GM19351 (cell line): Measurements from ENCODE around the gene ANO1.
"Not testable (repeated sequence)": the region's sequence is repeated elsewhere in the genome, so short reads cannot be mapped to it uniquely, and the experiment has no call there.

Experiments
- ATAC-seq: cut with Tn5 transposase; IDR thresholded peaks from one replicate; pipeline ENCODE4 v1.9.1; 2021; ENCODE audit warnings: mild to moderate bottlenecking, moderate library complexity; ENCODE audit not compliant: unreplicated experiment

ANO1 gene

GRCh38 chr11:70078095-70078780, at the start of gene ANO1:
ANO1 (plus strand) TSS chr11:70078317; CDS start chr11:70078607, 290 bp downstream.
- ATAC-seq: no peak

- no peak for ATAC-seq
Observed at GRCh38 chr11:70029115-70029860, 48.8 kb upstream of the ANO1 start.

DNA sequence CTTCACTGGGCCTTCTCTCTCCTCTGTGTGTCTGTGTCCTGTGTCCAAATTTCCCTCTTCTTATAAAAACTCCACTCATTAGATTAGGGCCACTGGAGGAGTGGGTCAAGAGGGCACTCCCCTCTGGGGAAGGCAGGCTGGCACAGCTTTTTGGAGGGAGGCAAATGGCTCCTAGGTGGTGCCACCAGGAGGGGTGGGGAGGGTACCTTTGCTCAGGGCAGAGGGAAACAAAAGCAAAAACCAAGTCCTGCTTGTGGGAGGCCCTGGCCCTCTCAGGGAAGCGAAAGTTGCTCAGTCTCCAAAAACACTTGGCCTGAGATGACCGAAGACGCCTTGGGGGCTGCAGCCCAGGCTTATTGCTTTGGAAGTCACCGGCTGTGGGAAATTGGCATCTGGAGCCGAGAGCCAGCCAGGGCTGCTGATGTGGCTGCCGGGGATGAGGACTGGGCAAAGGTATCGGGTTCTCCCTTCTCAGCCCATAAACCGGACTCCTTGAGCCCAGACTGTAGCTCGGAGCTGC, 48.2 kb upstream of the ANO1 start:
- no peak for ATAC-seq

DNA sequence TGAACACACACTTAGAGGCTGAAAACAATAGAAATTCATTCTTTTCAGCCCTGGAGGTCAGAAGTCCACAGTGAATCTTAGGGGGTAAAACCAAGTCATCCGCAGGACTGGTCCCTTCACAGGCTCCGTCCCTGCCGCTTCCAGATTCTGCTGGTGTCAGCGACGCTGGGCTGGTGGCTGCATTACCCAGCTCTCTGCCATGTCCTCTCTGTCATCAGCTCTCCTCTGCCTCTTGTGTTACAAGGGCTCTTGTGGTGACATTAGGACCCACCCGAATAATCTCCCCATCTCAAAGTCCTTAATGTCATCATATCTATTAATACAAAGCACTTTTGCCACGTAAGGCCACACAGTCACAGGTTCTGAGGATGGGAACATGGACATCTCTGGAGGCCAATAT, 47.7 kb upstream of the ANO1 start:
- no peak for ATAC-seq

DNA sequence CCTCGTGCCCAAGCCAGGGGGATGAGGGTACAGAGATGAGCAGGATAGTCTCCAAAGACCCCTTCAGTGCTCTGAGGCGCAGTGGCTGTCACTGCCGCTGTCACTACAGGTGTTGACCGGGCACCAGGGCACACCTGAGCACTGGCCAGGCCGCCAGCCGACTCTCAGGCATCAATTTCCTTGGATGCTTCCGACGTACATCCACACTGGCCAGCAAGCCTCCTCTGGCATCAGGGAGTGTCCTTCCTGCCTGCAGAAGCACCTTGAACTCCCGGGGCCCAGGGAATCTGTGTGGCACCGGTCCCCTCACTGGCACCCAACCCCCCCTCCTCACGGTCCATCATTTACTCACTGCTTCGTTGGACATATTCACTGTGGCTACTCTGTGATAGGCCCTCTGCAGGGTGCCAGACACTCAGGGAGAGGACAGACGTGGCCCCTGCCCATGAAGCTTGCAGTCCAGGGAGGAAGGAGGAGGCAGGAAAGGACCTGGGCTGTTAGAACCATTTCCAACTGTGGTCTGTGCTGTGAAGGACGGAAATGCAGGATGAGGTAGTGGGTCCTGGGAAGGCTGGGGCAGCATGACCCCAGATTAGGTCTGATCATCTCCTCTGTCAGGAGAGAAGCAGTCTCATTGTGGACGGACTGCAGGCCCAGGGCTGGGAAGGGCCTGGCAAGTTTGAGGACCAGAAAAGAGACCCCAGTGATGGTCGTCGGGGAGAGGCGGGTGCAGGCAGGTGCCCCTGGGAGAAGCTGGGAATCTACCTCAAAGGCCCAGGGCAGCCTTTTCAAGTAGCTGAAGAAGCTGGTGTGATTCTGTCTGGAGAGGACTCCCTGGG, 46.3 kb upstream of the ANO1 start:
- ATAC-seq: no peak

- no peak for ATAC-seq
Observed at GRCh38 chr11:70032470-70032795, 45.7 kb upstream of the ANO1 start.

DNA sequence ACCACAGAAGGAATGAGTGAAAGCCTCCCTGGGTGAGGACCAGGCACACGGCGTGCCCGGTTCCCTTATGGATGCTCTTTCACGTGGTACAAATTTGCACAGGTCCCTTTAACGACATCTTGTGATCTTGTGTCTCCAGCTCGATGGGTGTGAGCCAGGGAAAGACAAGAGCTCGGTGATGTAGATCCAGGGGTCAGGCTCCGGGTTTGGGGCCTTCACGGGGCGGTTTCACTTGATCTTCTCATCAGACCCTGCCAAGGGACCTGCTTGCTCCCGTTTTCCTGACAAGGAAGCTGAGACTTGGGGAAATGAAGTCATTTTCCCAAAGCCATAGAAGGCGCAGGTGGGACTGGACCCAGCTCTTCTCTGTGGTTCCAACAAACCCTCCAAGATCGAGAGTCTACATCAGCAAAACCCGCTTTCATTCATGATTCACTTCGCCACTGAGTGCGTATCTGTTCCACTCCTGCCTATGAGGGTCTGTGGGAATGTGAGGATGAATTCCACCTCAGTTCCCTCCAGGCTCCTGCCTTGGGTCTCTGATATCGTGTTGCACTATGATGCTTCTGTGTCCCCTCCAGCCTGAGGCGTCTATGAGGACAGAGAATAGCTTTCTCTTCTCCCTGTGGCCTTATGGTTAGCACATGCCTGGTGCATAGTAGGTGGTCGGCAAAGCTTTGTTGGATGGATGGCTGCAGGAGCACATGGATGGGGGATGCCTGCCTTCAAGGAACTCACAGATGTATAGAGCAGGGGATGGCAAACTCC, 45.0 kb upstream of the ANO1 start:
- no peak for ATAC-seq

- no peak for ATAC-seq
Observed at GRCh38 chr11:70033711-70034070, 44.4 kb upstream of the ANO1 start.

GRCh38 chr11:70034740-70035365, 43.3 kb upstream of the ANO1 start:
- ATAC-seq: no peak

DNA sequence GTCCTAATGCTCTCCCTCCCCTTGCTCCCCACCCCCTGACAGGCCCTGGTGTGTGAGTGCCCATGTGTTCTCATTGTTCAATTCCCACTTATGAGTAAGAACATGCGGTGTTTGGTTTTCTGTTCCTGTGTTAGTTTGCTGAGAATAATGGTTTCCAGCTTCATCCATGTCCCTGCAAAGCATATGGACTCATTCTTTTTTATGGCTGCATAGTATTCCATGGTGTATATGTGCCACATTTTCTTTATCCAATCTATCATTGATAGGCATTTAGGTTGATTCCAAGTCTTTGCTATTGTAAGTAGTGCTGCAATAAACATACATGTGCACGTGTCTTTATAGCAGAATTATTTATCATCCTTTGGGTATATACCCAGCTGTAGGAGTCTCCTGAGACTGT, 42.5 kb upstream of the ANO1 start:
- not testable (repeated sequence) for ATAC-seq

- ATAC-seq: no peak
Observed at GRCh38 chr11:70036971-70037882, 40.9 kb upstream of the ANO1 start.

DNA sequence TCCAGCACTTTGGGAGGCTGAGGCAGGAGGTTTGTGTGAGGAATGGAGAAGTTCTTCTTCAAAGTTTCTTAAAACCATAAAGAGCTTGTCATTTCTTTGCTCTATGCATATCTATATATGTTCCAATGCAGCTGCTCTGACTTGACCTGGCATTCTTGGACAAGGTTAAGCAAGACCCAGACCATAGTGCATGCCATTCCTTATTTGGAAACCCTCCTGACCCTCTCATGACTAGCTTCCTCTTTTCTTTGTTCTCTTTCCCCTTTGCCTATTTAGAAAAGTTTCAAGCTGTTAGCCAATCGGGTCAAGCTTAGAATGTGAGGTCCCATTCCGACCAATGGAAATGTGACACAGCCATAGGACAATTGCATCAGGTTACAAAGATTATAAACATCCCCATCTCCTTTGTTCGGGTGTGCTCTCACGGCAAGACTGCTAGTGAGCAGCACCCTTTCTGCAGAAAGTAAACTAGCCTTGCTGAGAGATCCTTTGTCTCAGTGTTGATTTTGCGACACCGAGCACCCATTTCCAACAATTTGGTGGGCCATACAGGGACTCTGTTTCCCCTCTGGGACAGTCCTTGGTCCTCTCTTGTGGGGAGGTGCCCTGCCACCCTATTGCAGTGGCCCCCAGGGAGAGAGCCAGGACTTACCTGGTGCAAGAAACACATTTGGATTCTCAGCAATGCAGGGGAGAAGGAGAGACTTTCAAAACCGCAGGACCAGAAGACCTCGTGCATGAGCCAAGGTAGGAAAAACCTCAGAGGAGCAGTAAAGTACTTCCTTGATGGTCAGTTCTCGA, 39.9 kb upstream of the ANO1 start:
- no peak for ATAC-seq

DNA sequence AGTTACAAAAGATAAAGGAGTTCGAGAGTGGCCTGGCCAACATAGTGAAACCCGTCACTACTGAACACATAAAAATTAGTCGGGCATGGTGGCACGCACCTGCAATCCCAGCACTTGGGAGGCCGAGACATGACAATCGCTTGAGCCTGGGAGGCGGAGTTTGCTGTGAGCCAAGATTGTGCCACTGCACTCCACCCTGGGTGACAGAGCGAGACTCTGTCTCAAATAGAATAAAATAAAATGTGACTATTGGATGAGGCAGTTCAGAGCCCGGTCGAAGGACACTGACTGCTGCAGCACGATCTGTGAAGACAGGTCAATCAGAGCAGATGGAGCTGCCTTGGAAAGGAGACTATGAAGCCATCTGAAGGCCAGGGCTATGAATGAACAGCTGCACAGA, 37.7 kb upstream of the ANO1 start:
- ATAC-seq: no peak

GRCh38 chr11:70040869-70041501, 37.1 kb upstream of the ANO1 start:
- no peak for ATAC-seq

- no peak for ATAC-seq
Observed at GRCh38 chr11:70043482-70043881, 34.6 kb upstream of the ANO1 start.

- ATAC-seq: no peak
Observed at GRCh38 chr11:70046089-70046488, 32.0 kb upstream of the ANO1 start.

DNA sequence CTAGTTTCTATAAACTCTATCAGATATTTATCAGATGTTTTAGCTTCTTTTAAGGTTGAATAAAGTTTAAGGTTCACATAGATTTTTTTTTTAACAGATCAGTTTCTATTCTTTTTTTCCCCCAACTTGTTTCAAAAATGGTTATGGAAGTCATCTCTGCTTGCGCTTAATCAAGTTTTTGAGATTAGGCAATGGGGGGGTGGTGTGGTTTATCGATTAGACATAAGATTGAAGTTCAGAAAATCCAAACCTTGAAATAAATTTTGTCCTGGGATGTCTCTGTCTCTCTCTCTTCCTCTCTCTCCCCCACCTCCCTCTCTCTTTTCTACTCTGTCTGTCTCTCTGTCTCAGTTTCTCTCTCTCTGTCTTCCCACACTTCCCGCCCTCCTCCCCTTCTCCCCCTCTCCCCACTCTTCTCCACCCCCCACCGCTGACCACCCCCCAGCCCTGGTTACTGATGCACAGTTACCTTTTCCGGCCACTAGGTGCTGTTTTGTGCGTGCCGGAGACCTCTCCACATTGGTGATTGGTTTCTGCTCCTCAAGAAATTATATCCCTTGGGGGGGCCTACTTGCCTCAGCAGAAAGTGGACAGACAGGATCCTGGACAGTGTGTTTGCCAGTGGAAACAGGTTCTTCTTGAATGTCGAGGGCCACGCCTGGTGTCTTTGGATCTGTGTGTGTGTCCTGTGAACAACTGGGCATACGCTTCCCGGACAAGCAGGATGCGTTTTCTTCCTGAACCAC, 29.7 kb upstream of the ANO1 start:
- ATAC-seq: no peak
